Spleen (tissue), 7 donors: ENCODE data around the gene RADIL.

Experiments used
- CTCF ChIP-seq, 11 experiments: fragments of 200-600 bp in 7 of 11; fragments of 450-650 bp in 4 of 11; sonication (generic) in 4 of 11; IDR thresholded peaks in 8 of 11; conservative IDR thresholded peaks in 3 of 11; 1 replicate in 7 of 11; 2 replicates in 4 of 11; pipeline versions ENCODE4 v1.4.0 to v1.8.0; 2016 to 2021; ENCODE audit warnings: antibody characterized with exemption in 11 of 11, inconsistent platforms in 4 of 11, mild to moderate bottlenecking in 1 of 11
- POLR2A ChIP-seq, 3 donors: fragments of 450-650 bp; IDR thresholded peaks; one replicate each; pipeline ENCODE4 v1.5.1; 2017; ENCODE audit warnings: antibody characterized with exemption in 3 of 3, mild to moderate bottlenecking in 1 of 3
- POLR2AphosphoS5 ChIP-seq, 3 donors: sonication (generic); formaldehyde crosslinking; IDR thresholded peaks; one replicate each; pipeline ENCODE4 v1.5.1; 2017; ENCODE audit warnings: antibody characterized with exemption in 3 of 3
- donor health status: DM: no; HTN: no; CAD: no; lungs with moderate emphysema.
- donor health status: DM: no; HTN: no; CAD: no.
- donor health status: DM: no; HTN: no; CAD: no.

- no peak for TF ChIP-seq CTCF (IDR thresholded peaks at IDR 0.05 in 8 of 11, conservative IDR thresholded peaks at IDR 0.05 in 3 of 11)
- no peak for TF ChIP-seq POLR2AphosphoS5 (IDR thresholded peaks at IDR 0.05)
- no peak for TF ChIP-seq POLR2A (IDR thresholded peaks at IDR 0.05)
Measured at GRCh38 chr7:4814433-4814832, 69.1 kb downstream of the RADIL start.
